ENCODE results near the gene OSCP1.

DNA sequence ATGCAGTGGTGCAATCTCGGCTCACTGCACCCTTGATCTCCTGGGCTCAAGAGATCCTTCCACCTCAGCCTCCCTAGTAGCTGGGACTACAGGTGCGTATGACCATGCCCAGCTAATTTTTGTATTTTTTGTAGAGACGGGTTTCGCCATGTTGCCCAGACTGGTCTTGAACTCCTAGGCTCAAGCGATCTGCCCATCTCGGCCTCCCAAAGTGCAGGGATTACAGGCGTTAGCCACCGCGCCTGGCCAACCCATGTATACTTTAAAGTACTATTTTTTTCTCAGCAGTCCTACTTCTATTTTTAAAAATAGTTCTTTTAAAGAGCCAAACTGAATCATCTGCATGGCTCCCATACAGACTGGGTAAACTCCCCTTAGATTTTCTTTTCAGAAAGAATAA lies 68.0 kb downstream of the OSCP1 start:
- TF ChIP-seq CTCF (IDR thresholded peaks at IDR 0.05; ENCODE audit: low read depth, low read length): no peak
- TF ChIP-seq POLR2A (IDR thresholded peaks at IDR 0.05; ENCODE audit: extremely low read depth, insufficient read length): no peak
- TF ChIP-seq, protein P1, sequence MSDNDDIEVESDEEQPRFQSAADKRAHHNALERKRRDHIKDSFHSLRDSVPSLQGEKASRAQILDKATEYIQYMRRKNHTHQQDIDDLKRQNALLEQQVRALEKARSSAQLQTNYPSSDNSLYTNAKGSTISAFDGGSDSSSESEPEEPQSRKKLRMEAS (IDR thresholded peaks at IDR 0.05; ENCODE audit: low read depth, low read length): no peak
- TF ChIP-seq MYC (IDR thresholded peaks at IDR 0.05; ENCODE audit: low read depth, low read length): no peak
